Dendritic cell treated with granulocyte-macrophage colony-stimulating factor and Interleukin-4, amounts not matched to agents 40 ng/mL and 50 ng/mL, for 4 days (primary cell): Measurements from ENCODE around the gene PTPN9.
"Not testable (repeated sequence)": the region's sequence is repeated elsewhere in the genome, so short reads cannot be mapped to it uniquely, and the experiment has no call there.

Experiments used
- H3K27ac Mint-ChIP-seq: one replicate; pipeline ENCODE4 v1.8.0; 2022; ENCODE audit warnings: mild to moderate bottlenecking, mixed read lengths
- H3K27me3 Mint-ChIP-seq: one replicate; pipeline ENCODE4 v1.8.0; 2022; ENCODE audit warnings: mild to moderate bottlenecking, mixed read lengths
- H3K36me3 Mint-ChIP-seq: one replicate; pipeline ENCODE4 v1.8.0; 2022; ENCODE audit warnings: low read depth, mixed read lengths
- H3K4me1 Mint-ChIP-seq: one replicate; pipeline ENCODE4 v1.8.0; 2022; ENCODE audit warnings: low read depth, mixed read lengths
- H3K4me3 Mint-ChIP-seq: one replicate; pipeline ENCODE4 v1.8.0; 2022; ENCODE audit warnings: mild to moderate bottlenecking, moderate library complexity, mixed read lengths
- H3K9me3 Mint-ChIP-seq: one replicate; pipeline ENCODE4 v1.8.0; 2022; ENCODE audit warnings: mixed read lengths
- intact Hi-C: fragments of 100-400 bp; cut with micrococcal nuclease; formaldehyde crosslinking; loops from one replicate; pipeline ENCODE4 v1.15.0; 2022

Gene PTPN9

DNA sequence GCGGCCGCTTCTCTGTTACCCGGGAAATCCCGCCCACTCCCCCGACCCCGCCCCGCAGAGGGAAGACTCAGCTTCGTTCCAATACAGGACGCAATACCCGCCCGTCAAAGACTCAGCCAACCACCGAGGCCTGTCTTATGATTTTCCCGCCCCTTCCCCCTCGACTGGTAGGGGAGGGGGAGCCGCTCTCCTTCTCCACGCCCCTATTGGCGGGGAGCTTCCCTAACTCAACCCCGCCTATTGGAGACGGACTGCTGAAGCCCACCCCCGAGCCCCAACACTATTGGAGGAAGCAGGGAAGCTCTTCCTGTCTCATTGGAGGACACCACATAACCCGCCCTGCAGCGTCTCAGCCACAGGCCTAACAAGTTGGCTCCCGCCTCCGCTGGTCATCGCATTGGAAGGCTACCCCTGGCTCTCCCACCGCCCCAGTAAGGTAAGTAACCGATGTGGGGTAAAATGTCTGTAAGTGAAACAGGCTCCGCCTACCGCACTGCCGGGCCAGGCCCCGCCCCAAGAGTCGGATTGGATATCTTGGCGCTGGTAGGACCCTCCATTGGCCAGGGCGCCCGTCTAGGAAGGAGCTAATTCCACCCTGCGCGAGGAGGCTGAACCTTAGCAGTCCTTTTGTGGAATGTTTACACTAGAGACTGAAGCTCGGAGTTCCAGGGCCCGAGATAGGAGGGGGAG lies 127.3 kb downstream of the PTPN9 start, which contains the start of gene SIN3A:
Gene SIN3A, minus strand, starts transcription at position 17 of the 690 bp plus-strand sequence. CDS start 21,315 bp downstream, outside the sequence.
- H3K4me1 Mint-ChIP-seq, result peaks cover 57% of the 10 kb centered on the region
- H3K27ac Mint-ChIP-seq, result peak within 1 kb of the TSS; percentile 96
- no peaks in the 10 kb centered on the region for H3K27me3 Mint-ChIP-seq
- H3K9me3 Mint-ChIP-seq, result no peaks in the 10 kb centered on the region
- H3K4me3 Mint-ChIP-seq, result peak within 1 kb of the TSS; percentile 90
- peaks cover 34% of the 10 kb centered on the region for H3K36me3 Mint-ChIP-seq
- intact Hi-C loops, result loop anchor here (5.0 to 10.0 kb wide), 5 partner anchors 125 to 665 kb away; partner anchors contain the start of genes PPCDC, PTPN9, SNUPN and SNX33

DNA sequence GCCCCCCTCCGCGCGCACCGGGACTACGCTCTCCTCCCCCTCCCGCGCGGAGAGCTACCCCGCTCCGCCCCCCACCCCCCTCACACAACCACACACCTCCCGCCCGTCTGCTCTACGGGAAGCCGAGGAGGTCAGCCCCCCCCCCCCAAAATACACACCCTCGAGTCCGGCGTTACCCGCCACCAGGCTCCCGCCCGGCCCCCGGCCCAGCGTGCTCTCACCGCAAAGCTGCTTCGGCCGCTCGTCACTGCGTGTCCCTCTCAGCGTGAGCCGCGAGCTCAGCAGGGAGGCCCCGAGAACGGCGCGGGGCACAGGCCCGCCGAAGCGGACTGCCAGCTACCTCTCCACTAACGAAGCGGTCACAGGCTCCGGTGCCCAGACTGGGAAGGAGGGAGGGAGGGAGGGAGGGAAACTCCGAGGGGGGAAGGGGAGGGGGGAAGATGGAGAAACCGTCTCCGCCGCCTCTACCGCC lies 127.9 kb downstream of the PTPN9 start:
- peak overlapping the region; percentile 96 for H3K27ac Mint-ChIP-seq
- H3K4me1 Mint-ChIP-seq, result peaks cover 53% of the 10 kb centered on the region
- intact Hi-C loops, result loop anchor here (5.0 to 10.0 kb wide), 5 partner anchors 126 to 664 kb away; partner anchors contain the start of genes PPCDC, PTPN9, SNUPN and SNX33
- no peaks in the 10 kb centered on the region for H3K9me3 Mint-ChIP-seq
- peaks cover 40% of the 10 kb centered on the region for H3K36me3 Mint-ChIP-seq
- H3K27me3 Mint-ChIP-seq, result no peaks in the 10 kb centered on the region
- H3K4me3 Mint-ChIP-seq, result peak overlapping the region; percentile 90

DNA sequence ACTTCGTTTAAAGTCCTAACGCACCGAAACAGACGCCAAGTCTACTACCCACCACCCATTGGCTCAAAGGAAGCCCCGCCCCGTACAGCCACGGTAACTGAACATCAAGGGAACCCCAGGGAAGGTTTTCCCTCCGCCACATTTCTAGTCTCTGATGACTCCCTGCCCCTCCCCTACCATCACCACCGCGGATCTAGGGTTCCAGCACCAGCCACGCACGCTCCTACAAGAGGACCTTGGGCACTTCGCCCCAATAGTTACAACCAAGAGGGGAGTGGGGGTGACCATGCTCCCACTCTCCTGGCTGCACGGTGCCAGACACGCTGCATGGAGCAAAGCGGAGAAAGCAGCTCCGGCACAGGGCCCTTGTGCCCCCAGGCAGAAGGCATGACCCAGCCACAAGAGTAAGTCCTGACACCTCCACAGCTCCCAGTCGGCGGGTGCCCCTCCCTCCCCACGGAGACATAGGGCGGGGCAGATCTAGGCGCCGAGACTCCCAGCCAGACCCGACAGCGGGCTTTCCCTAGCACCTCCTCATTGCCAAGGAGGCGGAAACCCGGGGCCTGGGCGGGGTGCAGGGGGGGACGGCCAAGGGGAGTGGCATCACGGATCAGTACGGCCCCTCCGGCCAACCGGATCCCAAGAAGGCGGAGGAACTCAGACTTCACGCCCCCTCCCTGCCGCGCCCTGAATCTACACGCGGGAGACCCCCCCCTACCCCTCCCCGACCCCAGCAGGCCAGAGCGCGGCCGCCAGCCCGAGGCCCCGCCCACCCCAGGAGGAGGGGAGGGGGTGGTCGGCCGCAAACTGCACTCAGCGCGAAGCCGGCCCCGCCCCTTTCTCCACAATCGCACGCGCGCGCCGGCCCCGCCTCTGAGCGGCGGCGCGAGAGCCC lies 128.6 kb downstream of the PTPN9 start:
- Mint-ChIP-seq H3K36me3 (peaks cover 40% of the 10 kb centered on the region), H3K4me1 (peaks cover 55% of the 10 kb centered on the region), H3K9me3 (no peaks in the 10 kb centered on the region), H3K27ac (peak overlapping the region; percentile 96), H3K27me3 (no peaks in the 10 kb centered on the region), H3K4me3 (peak overlapping the region; percentile 90)
- intact Hi-C loops, result loop anchor here (5.0 to 10.0 kb wide), 5 partner anchors 127 to 663 kb away; partner anchors contain the start of genes PPCDC, PTPN9, SNUPN and SNX33

DNA sequence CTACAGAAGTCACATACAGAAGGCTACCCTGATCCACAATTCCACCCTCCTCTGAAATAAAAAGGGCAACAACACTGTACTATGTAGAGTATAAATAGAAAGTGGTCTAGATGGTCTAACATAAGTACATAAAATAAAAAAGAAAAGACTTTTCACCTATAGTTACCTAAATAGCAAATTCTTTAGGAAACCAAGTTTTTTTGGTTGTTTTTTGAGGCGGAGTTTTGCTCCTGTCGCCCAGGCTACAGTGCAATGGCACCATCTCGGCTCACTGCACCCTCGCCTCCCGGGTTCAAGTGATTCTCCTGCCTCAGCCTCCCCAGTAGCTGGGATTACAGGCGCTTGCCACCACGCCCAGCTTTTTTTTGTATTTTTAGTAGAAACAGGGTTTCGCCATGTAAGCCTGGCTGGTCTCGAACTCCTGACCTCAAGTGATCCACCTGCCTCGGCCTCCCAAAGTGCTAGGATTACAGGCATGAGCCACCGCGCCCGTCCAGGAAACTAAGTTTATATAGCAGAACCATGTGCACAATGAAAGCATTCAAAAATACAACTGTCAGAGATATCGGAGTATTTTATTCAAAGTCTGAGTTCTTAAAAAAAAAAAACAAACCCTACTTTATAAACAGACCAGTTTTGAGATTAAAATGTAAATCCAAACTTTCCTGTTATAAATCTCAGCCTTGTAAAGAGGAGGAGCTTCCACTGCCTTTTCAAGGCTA lies 129.4 kb downstream of the PTPN9 start:
- H3K27me3 Mint-ChIP-seq, result no peaks in the 10 kb centered on the region
- peaks cover 34% of the 10 kb centered on the region for H3K36me3 Mint-ChIP-seq
- peaks cover 55% of the 10 kb centered on the region for H3K4me1 Mint-ChIP-seq
- H3K4me3 Mint-ChIP-seq, result peak overlapping the region; percentile 90
- intact Hi-C loops, result loop anchor here (5.0 to 10.0 kb wide), 5 partner anchors 128 to 662 kb away; partner anchors contain the start of genes PPCDC, PTPN9, SNUPN and SNX33
- H3K9me3 Mint-ChIP-seq, result no peaks in the 10 kb centered on the region
- peak overlapping the region; percentile 96 for H3K27ac Mint-ChIP-seq

DNA sequence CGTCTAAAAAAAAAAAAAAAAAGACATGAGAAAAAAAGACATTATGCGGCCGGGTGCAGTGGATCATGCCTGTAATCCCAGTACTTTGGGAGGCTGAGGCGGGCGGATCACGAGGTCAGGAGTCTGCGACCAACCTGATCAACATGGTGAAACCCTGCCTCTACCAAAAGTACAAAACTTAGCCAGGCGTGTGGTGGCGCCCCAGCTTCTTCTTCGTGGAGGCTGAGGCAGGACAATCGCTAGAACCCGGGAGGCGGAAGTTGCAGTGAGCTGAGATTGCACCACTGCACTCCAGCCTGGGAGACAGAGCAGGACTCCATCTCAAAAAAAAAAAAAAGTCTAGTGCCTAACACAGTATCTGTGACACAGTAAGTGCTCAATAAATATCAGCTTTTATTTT lies 130.9 kb downstream of the PTPN9 start:
- H3K27me3 Mint-ChIP-seq, intact Hi-C loops, H3K4me3 Mint-ChIP-seq, H3K9me3 Mint-ChIP-seq: not testable (repeated sequence)
- peaks cover 33% of the 10 kb centered on the region for H3K36me3 Mint-ChIP-seq
- H3K27ac Mint-ChIP-seq, result peak overlapping the region; percentile 63
- peaks cover 47% of the 10 kb centered on the region for H3K4me1 Mint-ChIP-seq

DNA sequence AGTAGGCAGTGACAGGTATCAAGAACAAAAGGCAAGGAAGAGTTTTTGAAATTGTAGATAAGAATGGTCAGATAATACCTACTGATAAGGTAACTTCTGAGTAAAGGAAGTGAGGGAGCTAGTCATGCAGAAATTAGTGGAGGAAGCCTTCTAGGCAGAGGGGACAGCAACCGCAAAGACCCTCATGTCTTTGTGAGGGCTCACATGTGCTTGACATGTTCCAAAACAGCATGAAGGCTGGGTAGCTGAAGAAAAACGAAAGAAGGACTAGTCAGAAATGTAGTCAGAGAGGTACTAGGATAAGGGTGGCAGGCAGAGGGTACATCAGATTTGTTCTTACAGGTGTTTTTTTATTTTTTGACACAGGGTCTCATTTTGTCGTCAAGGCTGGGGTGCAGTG lies 133.0 kb downstream of the PTPN9 start:
- intact Hi-C loops, result no loop called here
- no peaks in the 10 kb centered on the region for H3K9me3 Mint-ChIP-seq
- peaks cover 42% of the 10 kb centered on the region for H3K36me3 Mint-ChIP-seq
- H3K4me1 Mint-ChIP-seq, result peaks cover 38% of the 10 kb centered on the region
- no peaks in the 10 kb centered on the region for H3K27me3 Mint-ChIP-seq
- no peak overlapping the region for H3K4me3 Mint-ChIP-seq
- no peak overlapping the region for H3K27ac Mint-ChIP-seq

DNA sequence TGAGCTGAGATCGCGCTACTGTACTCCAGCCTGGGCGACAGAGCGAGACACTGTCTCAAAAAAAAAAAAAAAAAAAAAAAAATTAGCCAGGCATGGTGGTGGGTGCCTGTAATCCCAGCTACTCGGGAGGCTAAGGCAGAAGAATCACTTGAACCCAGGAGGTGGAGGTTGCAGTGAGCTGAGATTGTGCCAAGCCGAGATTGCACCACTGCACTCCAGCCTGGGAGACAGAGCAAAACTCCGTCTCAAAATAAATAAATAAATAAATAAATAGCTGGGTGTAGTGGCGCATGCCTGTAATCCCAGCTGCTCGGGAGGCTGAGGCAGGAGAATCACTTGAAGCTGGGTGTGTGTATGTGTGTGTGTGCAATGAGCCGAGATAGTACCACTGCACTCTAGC lies 133.8 kb downstream of the PTPN9 start:
- Mint-ChIP-seq H3K36me3 (peaks cover 42% of the 10 kb centered on the region), H3K4me1 (peaks cover 35% of the 10 kb centered on the region)
- intact Hi-C loops, H3K27me3 Mint-ChIP-seq, H3K4me3 Mint-ChIP-seq, H3K27ac Mint-ChIP-seq, H3K9me3 Mint-ChIP-seq: not testable (repeated sequence)

DNA sequence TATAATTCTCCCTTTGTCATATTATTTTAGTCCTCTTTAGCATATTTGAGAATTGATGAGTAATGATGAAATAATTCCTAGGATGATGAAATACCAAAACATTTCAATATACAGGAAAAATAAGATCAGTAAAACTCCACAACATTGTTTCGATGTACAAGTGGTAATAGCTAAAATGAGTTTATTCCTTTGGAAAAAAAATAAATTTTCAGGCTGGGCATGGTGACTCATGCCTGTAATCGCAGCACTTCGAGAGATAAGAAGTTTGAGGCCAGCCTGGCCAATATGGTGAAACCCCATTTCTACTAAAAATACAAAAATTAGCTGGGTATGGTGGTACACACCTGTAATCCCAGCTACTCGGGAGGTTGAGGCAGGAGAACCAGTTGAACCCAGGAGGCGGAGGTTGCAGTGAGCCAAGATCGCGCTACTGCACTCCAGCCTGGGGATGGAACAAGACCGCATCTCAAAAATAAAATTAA lies 135.1 kb downstream of the PTPN9 start:
- Mint-ChIP-seq H3K4me1 (peaks cover 27% of the 10 kb centered on the region), H3K36me3 (peaks cover 52% of the 10 kb centered on the region)
- H3K4me3 Mint-ChIP-seq, H3K27ac Mint-ChIP-seq, intact Hi-C loops, H3K9me3 Mint-ChIP-seq, H3K27me3 Mint-ChIP-seq: not testable (repeated sequence)

DNA sequence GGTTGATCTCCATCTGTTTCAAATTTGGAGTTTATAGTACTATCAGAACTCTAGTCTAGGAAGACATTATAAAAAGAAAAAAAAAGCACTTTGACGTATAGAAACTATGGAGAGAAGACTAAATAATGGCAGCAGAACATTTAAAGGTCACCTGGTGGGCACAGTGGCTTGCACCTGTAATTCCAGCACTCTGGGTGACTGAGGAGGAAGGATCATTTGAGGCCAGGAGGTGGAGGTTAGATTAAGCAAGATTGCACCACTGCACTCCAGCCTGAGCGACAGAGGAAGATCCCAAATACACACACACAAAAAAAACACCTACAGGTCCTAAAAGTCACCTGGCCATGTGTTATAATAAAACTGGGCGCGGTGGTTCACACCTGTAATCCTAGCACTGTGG lies 141.4 kb downstream of the PTPN9 start:
- no peaks in the 10 kb centered on the region for H3K9me3 Mint-ChIP-seq
- H3K27ac Mint-ChIP-seq, result no peak overlapping the region
- H3K27me3 Mint-ChIP-seq, result no peaks in the 10 kb centered on the region
- peaks cover 82% of the 10 kb centered on the region for H3K36me3 Mint-ChIP-seq
- intact Hi-C loops, result no loop called here
- peaks cover 26% of the 10 kb centered on the region for H3K4me1 Mint-ChIP-seq
- no peak overlapping the region for H3K4me3 Mint-ChIP-seq

DNA sequence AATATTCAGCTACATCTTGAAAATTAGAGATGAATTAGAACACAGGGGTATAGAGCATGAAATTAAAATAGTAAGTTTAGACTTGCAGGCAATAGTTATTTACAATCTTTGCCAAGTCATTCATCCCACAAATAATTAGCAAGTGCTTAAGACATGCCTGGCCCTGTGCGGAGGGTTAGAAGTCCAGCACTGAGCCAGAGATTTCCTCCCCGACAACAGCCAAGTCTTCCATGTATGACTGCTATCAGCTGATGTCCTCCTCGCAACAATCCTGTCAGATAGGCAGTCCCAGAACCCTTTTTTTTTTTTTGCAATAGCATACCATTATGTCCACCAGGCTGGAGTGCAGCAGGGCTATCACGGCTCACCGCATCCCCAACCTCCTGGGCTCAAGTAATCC lies 142.2 kb downstream of the PTPN9 start:
- Mint-ChIP-seq H3K4me3 (no peak overlapping the region), H3K27me3 (no peaks in the 10 kb centered on the region), H3K27ac (no peak overlapping the region), H3K36me3 (peaks cover 81% of the 10 kb centered on the region), H3K4me1 (peaks cover 26% of the 10 kb centered on the region), H3K9me3 (no peaks in the 10 kb centered on the region)
- intact Hi-C loops, result no loop called here

DNA sequence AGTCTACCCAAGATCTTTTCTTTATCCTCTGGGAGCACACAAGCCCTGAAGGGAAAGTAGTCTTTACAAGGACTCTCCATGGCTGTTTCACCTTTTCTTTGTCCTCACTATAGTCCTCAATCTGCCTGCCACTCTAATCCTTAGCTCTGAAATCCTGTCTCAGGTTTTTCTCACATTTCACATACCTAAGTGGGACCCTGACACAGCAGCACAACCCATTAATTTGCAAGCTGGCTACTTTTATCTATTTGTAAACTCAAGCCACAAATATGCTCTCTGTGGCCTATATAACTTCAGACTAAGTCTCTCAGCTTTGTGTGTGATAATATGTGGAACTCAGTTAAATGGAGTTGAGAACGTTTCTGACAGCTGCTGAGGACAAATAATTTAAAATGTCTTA lies 147.4 kb downstream of the PTPN9 start:
- H3K4me3 Mint-ChIP-seq, result no peak overlapping the region
- peaks cover 25% of the 10 kb centered on the region for H3K4me1 Mint-ChIP-seq
- H3K36me3 Mint-ChIP-seq, result peaks cover 70% of the 10 kb centered on the region
- H3K27me3 Mint-ChIP-seq, result no peaks in the 10 kb centered on the region
- no peaks in the 10 kb centered on the region for H3K9me3 Mint-ChIP-seq
- intact Hi-C loops, result no loop called here
- no peak overlapping the region for H3K27ac Mint-ChIP-seq

DNA sequence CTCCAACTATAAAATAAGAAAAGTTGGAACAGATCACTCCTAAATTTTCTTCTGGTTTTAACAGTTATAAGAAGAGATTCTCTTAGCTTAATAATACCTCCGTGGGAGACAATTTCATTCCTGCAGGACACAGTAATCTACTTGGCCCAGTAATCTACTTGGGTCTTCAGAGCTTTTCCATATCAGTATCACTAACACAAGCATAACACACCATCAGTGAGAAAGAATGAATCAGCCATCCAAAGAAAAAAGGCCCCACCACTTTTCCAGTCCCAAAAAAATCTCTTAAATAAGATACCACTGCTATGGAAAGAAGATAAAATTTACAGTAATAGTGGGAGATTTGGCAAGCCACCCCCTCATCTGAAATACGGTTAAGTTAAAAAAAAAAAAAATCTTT lies 147.8 kb downstream of the PTPN9 start:
- H3K4me1 Mint-ChIP-seq, result peaks cover 20% of the 10 kb centered on the region
- peaks cover 70% of the 10 kb centered on the region for H3K36me3 Mint-ChIP-seq
- H3K4me3 Mint-ChIP-seq, result no peak overlapping the region
- intact Hi-C loops, result no loop called here
- H3K27me3 Mint-ChIP-seq, result no peaks in the 10 kb centered on the region
- no peak overlapping the region for H3K27ac Mint-ChIP-seq
- H3K9me3 Mint-ChIP-seq, result no peaks in the 10 kb centered on the region

DNA sequence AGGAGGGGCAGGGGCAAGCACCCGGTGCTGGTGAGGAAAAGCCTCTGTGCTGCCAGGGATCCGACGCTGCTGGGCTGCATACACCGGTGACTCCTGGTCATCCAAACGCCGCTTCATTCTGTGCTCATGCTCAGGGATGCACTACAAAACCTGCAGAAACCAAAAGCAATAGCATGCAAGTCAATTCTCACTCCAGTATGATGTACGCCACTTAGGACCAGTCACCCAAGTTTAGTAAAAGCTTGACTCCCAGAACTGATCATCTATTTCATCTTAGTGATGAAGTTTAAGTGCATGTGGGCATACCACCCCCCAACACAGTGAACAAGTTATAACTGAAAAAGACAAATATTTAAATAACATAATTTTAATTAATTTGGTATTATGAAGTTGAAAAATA lies 148.9 kb downstream of the PTPN9 start:
- H3K27ac Mint-ChIP-seq, result no peak overlapping the region
- H3K27me3 Mint-ChIP-seq, result no peaks in the 10 kb centered on the region
- H3K36me3 Mint-ChIP-seq, result peaks cover 70% of the 10 kb centered on the region
- no peak overlapping the region for H3K4me3 Mint-ChIP-seq
- peaks cover 20% of the 10 kb centered on the region for H3K4me1 Mint-ChIP-seq
- intact Hi-C loops, result no loop called here
- no peaks in the 10 kb centered on the region for H3K9me3 Mint-ChIP-seq
